Mucosa of descending colon (tissue), 3 donors: ENCODE results near the gene DYRK1A. TPM values are rescaled to one million over a fixed set of nuclear protein-coding genes. Genes with fewer than 3 reads are reported as not detected.

ENCODE experiments used
- ATAC-seq: fragments of 200-7000 bp; cut with Tn5 transposase; one replicate; pipeline ENCODE4 v1.9.1; 2020; ENCODE audit warnings: mild to moderate bottlenecking, moderate library complexity
- DNase-seq, 3 donors: peaks; one replicate each; pipeline ENCODE4 v3.0.0-alpha.2; 2020
- H3K36me3 ChIP-seq: fragments of 200-600 bp; one replicate; pipeline ENCODE4 v1.8.0; 2021; ENCODE audit warnings: low read depth, mild to moderate bottlenecking
- H3K4me1 ChIP-seq: fragments of 200-600 bp; one replicate; pipeline ENCODE4 v1.8.0; 2021; ENCODE audit warnings: low read depth, mild to moderate bottlenecking
- H3K4me3 ChIP-seq: fragments of 200-600 bp; one replicate; pipeline ENCODE4 v1.8.0; 2021; ENCODE audit warnings: mild to moderate bottlenecking
- H3K9me3 ChIP-seq: fragments of 200-600 bp; one replicate; pipeline ENCODE4 v1.8.0; 2021; ENCODE audit warnings: mild to moderate bottlenecking
- intact Hi-C, 2 donors: fragments of 100-400 bp; cut with DNase I in 1 of 2; cut with micrococcal nuclease in 1 of 2; formaldehyde crosslinking; loops; one replicate each; pipeline versions ENCODE4 v1.11.0 to v1.11.1; 2022; cut with DNase I, micrococcal nuclease
- total RNA-seq, 3 donors: library from RNA; stranded (reverse); fragmentation: NEBNext Ultra II Directional in 2 of 3; extraction: Animal tissue kit (Norgen Biotek cat#: 25700) in 2 of 3; gene quantifications; one replicate each; pipeline versions ENCODE4 v1.2.1 to v1.2.4, GENCODE V29; 2021 to 2023
- TF ChIP-seq, protein P1 (sequence below): fragments of 200-600 bp; IDR thresholded peaks from one replicate; pipeline ENCODE4 v1.8.0; 2022; ENCODE audit warnings: antibody characterized with exemption, mild to moderate bottlenecking
- donor health status: DM: no; HTN: no; CAD: no; lungs with moderate emphysema.
- donor health status: DM: no; HTN: no; CAD: no.
- donor health status: DM: no; HTN: yes; CAD: no.

DYRK1A gene
- total RNA-seq, 3 donors from 2014 or later = 61.2 to 76.5 (median 72.7) TPM

DNA sequence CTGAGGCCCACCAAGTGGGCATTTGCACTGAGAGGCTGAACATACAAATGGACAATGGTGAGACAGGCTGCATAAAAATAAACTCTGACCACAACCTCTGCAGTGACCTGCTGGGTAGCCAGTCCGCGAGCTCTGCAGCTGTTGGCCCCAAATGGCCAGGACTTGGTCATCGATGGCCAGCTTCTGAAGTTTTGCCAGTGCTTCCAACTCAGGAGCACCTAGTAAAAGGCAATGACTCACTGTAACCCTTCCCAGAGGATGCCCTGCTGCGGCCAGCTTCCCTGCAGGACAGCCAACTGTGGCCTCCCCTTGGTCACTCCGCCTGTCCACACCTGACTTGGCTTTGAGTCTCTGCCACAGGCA is 185.4 kb downstream of the DYRK1A start:
- H3K9me3 ChIP-seq = no peaks in the 10 kb centered on the region
- H3K4me3 ChIP-seq = no peak overlapping the region
- no peak for DNase-seq
- intact Hi-C loops = no loop called here
- TF ChIP-seq, protein P1, sequence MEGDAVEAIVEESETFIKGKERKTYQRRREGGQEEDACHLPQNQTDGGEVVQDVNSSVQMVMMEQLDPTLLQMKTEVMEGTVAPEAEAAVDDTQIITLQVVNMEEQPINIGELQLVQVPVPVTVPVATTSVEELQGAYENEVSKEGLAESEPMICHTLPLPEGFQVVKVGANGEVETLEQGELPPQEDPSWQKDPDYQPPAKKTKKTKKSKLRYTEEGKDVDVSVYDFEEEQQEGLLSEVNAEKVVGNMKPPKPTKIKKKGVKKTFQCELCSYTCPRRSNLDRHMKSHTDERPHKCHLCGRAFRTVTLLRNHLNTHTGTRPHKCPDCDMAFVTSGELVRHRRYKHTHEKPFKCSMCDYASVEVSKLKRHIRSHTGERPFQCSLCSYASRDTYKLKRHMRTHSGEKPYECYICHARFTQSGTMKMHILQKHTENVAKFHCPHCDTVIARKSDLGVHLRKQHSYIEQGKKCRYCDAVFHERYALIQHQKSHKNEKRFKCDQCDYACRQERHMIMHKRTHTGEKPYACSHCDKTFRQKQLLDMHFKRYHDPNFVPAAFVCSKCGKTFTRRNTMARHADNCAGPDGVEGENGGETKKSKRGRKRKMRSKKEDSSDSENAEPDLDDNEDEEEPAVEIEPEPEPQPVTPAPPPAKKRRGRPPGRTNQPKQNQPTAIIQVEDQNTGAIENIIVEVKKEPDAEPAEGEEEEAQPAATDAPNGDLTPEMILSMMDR = no peak
- no peaks in the 10 kb centered on the region for H3K4me1 ChIP-seq
- no peak for ATAC-seq
- no peaks in the 10 kb centered on the region for H3K36me3 ChIP-seq

DNA sequence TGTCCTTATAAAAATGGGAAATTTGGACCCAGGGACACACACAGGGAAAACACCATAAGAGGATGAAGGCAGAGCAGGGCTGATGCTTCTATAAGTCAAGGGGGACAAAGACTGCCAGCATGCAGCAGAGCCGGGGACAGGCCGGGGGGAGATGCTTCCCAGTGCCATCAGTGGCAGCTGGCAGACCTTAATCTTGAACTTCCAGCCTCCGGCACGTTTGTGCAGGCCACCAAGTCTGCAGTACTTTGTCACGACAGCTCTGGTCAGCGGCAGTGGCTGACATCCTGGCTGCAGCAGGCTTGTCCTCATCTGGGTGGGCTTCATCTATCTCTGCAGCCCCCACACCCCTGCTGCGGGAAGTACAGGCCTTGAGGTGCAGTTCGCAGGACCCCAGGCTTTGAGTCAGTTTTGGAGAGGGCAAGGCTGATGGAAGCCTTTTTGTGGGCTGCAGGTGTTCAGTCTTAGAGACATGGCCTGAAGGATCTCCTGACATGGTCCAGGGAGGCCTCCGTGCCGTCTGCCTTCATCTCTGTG is 186.0 kb downstream of the DYRK1A start:
- intact Hi-C loops = no loop called here
- TF ChIP-seq, protein P1 = no peak
- H3K36me3 ChIP-seq = no peaks in the 10 kb centered on the region
- no peaks in the 10 kb centered on the region for H3K9me3 ChIP-seq
- no peak for ATAC-seq
- H3K4me3 ChIP-seq = no peak overlapping the region
- DNase-seq = no peak
- no peaks in the 10 kb centered on the region for H3K4me1 ChIP-seq

DNA sequence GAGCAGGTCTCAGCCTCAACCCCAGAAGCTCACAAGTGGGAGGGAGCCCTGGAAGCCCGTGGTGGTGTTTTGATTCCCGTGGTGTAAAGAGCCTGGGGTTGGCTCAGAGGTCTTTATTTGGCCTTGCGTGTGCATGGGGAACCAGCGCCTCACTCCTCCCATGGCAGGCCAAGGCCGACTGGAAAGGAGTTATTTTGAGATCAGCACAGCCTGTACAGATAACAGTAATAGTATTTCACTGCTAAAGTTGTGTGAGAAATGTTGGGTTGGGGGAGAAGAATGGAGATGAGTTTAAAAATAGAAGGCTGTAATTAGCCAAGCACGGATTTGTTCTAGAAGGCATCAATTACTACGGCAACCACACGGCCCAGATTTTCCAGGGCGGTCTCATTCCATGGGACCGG is 186.5 kb downstream of the DYRK1A start:
- no peaks in the 10 kb centered on the region for H3K9me3 ChIP-seq

DNA sequence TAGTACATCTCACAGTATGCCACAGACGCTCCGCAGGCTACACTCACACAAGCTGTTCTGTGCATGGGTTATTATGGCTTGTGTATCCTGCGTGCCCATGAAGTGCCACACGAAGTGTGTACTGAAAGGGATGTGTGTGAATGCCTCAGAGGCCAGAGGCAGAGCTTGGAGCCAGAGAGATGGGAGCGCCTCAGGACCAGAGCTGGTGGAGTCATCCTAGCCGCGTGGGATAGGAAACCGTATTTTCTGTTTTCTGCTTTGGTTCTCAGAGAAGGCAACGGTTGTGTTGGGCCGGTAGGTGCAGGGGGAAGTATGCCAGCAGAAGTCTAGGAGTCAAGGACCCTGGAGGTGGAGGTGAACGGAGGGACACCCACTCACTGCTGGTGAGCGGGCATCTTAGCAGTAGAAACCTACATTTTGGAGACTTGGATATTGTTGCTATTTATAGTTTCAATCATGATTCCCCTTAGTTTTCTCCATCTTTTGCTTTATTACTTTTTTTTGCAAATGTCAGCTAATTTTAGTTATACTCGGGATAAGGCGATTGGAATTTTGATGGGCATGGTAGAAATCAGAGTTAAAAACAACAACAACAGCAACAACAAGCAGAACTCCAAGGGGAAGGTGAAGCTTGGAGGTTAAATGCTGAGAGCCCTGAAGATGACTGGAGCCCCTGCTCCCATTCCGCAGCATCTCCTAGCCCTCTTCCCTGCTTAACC is 188.2 kb downstream of the DYRK1A start:
- H3K9me3 ChIP-seq = no peaks in the 10 kb centered on the region
- H3K4me1 ChIP-seq = no peaks in the 10 kb centered on the region
- intact Hi-C loops = no loop called here
- ATAC-seq (no peak), DNase-seq (no peak)
- TF ChIP-seq, protein P1 = no peak
- H3K4me3 ChIP-seq = no peak overlapping the region
- no peaks in the 10 kb centered on the region for H3K36me3 ChIP-seq

More for the DNA sequence above, 186.5 kb downstream of the DYRK1A start:
- DNase-seq (no peak), ATAC-seq (no peak)
- Histone ChIP-seq H3K4me1 (no peaks in the 10 kb centered on the region), H3K4me3 (no peak overlapping the region), H3K36me3 (no peaks in the 10 kb centered on the region)
- intact Hi-C loops = no loop called here
- TF ChIP-seq, protein P1 = no peak

DNA sequence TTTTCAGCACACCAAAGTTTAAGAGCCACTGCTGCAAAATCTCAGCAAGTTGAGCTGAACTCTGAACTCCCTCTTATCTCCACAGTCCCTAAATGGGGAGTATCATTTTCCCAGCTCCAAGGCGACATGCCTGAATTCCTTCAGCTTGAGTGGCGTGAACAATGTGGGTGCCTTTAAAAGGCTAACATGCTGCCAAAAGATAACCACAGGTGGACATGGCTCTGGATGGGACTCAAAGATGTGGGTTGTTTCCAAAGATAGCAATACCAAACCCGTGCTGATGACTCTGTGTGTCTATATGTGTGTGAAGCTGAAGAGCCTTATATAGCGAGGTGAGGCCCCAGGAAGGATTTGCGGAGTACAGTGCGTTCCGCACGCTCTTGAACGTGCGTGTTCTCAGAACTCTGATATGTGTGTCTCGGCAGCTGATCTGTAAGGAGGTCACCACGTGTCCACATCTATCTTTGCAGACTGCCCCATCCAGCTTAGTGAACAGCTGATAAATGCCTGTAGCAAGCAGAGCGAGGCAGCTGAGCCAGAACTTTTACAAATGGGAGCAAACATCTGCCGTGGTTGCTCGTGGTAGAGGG is 189.2 kb downstream of the DYRK1A start:
- no peak for DNase-seq
- intact Hi-C loops = no loop called here
- no peaks in the 10 kb centered on the region for H3K36me3 ChIP-seq
- no peak overlapping the region for H3K4me3 ChIP-seq
- ATAC-seq = no peak
- no peaks in the 10 kb centered on the region for H3K4me1 ChIP-seq
- TF ChIP-seq, protein P1 = no peak
- H3K9me3 ChIP-seq = no peaks in the 10 kb centered on the region
